Prostate gland (tissue), 2 donors: Measurements from ENCODE around the gene VPS52.

Source experiments
- POLR2A ChIP-seq: fragments of 450-650 bp; IDR thresholded peaks from one replicate; pipeline ENCODE4 v1.6.1; 2016; ENCODE audit warnings: antibody characterized with exemption, mild to moderate bottlenecking
- TF ChIP-seq, protein P1 (sequence below), 4 experiments: fragments of 200-600 bp in 2 of 4; fragments of 450-650 bp in 2 of 4; sonication (generic) in 2 of 4; IDR thresholded peaks; 1 replicate in 3 of 4; 2 replicates in 1 of 4; pipeline ENCODE4 v1.5.1; 2016 to 2019; ENCODE audit warnings: antibody characterized with exemption in 4 of 4, mild to moderate bottlenecking in 2 of 4, moderate library complexity in 2 of 4

DNA sequence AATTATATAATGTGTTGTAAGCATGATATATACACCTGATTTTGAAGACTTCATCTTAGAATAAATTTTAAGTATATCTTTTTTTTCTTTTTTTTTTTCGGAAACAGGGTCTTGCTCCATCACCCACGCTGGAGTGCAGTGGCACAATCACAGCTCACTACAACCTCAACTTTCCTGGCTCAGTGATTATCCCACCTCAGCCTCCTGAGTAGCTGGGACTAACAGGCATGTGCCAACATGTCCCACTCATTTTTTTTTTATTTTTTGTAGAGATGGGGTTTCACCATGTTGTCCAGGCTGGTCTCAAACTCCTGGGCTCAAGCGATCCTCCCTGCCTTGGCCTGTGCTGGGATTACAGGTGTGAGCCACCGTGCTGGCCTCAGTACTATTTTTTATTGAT is 17.1 kb downstream of the VPS52 start:
- TF ChIP-seq, protein P1, sequence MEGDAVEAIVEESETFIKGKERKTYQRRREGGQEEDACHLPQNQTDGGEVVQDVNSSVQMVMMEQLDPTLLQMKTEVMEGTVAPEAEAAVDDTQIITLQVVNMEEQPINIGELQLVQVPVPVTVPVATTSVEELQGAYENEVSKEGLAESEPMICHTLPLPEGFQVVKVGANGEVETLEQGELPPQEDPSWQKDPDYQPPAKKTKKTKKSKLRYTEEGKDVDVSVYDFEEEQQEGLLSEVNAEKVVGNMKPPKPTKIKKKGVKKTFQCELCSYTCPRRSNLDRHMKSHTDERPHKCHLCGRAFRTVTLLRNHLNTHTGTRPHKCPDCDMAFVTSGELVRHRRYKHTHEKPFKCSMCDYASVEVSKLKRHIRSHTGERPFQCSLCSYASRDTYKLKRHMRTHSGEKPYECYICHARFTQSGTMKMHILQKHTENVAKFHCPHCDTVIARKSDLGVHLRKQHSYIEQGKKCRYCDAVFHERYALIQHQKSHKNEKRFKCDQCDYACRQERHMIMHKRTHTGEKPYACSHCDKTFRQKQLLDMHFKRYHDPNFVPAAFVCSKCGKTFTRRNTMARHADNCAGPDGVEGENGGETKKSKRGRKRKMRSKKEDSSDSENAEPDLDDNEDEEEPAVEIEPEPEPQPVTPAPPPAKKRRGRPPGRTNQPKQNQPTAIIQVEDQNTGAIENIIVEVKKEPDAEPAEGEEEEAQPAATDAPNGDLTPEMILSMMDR (IDR thresholded peaks at IDR 0.05): no peak
- no peak for TF ChIP-seq POLR2A
